ENCODE results near the gene NDUFB3.

DNA sequence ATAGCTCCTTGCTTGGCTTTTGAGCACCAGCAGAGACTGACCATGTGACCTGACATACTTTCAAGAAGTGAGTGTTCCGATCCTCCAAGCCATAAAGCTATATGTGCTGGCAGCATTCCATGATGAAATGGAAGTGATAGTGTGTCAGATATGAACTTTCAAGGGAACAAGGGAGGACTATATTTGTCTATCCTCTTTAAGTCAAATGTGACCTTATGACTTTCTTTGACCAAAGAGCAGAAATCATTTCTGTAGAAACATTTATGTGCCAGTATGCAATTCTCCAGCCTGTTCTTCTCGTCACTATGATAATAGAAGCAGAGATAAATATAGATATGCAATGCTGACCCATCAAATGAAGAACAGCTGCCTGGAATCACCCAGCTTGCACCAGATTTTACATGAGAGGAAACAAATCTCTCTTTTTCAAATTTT is 14.7 kb upstream of the NDUFB3 start:
- TF ChIP-seq POLR2A (IDR thresholded peaks at IDR 0.05) (no peak), POLR2AphosphoS5 (IDR thresholded peaks at IDR 0.05) (no peak), EP300 (IDR thresholded peaks at IDR 0.05) (no peak)
- TF ChIP-seq, protein P1, sequence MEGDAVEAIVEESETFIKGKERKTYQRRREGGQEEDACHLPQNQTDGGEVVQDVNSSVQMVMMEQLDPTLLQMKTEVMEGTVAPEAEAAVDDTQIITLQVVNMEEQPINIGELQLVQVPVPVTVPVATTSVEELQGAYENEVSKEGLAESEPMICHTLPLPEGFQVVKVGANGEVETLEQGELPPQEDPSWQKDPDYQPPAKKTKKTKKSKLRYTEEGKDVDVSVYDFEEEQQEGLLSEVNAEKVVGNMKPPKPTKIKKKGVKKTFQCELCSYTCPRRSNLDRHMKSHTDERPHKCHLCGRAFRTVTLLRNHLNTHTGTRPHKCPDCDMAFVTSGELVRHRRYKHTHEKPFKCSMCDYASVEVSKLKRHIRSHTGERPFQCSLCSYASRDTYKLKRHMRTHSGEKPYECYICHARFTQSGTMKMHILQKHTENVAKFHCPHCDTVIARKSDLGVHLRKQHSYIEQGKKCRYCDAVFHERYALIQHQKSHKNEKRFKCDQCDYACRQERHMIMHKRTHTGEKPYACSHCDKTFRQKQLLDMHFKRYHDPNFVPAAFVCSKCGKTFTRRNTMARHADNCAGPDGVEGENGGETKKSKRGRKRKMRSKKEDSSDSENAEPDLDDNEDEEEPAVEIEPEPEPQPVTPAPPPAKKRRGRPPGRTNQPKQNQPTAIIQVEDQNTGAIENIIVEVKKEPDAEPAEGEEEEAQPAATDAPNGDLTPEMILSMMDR (IDR thresholded peaks at IDR 0.05): no peak

Measured in gastroesophageal sphincter (tissue), 3 donors.